ENCODE measurements around the gene NGF.

DNA sequence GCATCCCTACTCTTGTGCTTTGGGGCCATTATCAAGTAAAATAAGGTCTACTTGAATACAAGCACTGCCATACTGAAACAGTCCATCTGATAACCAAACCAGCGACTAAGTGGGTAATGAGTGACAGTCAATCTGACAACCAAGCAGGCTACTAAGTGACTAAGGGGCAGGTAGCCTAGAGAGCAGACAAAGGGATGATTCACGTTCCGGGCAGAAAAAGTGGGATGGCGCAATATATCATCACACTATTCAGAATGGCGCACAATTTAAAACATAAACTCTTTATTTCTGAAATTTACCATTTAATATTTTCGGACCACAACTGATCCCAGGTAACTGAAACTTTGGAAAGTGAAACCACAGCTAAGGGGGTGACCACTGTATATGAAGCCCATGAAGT, 17.7 kb downstream of the NGF start:
- no peak for TF ChIP-seq CTCF (IDR thresholded peaks at IDR 0.05)
- TF ChIP-seq POLR2A (IDR thresholded peaks at IDR 0.05): no peak

All from thyroid gland (tissue), 4 donors.